Measurements from ENCODE around the gene FTO. TPM values are rescaled to one million over a fixed set of nuclear protein-coding genes. Genes with fewer than 3 reads are reported as not detected.
A peak's percentile ranks its signal among the peaks of the same experiment; 100 is the strongest.

FTO gene
- total and polyA plus RNA-seq, 2 of the 13 experiments (the other 11 are each of a cell fraction or from before 2014, with no cell fraction given), result 41.6 to 55.8 TPM

DNA sequence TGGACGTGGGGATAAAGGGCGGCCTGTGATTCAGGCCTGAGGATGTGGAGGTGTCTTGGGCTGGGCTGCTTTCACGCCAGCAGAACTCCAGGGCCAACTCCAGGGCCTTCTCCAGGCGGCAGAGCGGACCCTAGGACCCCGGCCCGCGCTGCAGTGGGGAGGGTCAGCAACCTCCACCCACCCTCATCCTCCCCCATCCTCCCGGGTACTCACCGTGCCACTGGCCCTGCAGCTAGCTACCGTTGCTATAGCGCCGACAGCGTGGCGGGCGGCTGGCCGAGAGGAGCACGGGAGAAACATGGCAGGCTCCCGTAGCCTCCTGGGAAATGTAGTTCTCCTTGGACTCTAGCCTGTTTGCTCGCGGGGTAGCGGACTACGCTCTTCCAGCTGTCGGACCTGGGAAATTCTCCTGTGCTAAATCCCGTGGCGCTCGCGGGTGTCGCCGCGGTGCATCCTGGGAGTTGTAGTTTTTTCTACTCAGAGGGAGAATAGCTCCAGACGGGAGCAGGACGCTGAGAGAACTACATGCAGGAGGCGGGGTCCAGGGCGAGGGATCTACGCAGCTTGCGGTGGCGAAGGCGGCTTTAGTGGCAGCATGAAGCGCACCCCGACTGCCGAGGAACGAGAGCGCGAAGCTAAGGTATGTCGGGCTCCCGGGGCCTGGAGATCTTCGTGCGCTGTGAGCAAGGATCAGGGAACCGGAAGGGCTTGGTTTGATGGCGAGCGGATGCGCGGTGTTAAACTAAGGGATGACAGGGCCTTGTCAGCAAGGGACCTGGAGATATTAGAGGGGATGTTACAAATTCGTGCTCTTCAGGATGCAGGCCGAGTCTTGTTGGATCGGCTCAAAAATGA lies at the start of gene FTO, which contains the start of gene RPGRIP1L (continued):
- TF ChIP-seq TIGD3 (CRISPR knock-in tag; IDR thresholded peaks at IDR 0.05; ENCODE audit: borderline replicate concordance) (peak; percentile 89; the same call in 1 of the 2 replicates), ZNF138 (CRISPR knock-in tag; IDR thresholded peaks at IDR 0.05; ENCODE audit: low read depth) (no peak), JDP2 (CRISPR knock-in tag; IDR thresholded peaks at IDR 0.05; ENCODE audit: borderline replicate concordance) (no peak), MYC (CRISPR knock-in tag; IDR thresholded peaks at IDR 0.05; ENCODE audit: borderline replicate concordance) (peak; percentile 91), KLF16 (CRISPR knock-in tag; IDR thresholded peaks at IDR 0.05) (peak in 1 of 2 experiments; percentile 66; a peak in 1 of 4 replicates), TEAD3 (CRISPR knock-in tag; optimal IDR thresholded peaks at IDR 0.05; ENCODE audit: borderline replicate concordance) (peak; percentile 74), ISL2 (CRISPR knock-in tag; IDR thresholded peaks at IDR 0.05) (peak; percentile 58), RELA (CRISPR knock-in tag; IDR thresholded peaks at IDR 0.05) (no peak), ZNF768 (CRISPR knock-in tag; IDR thresholded peaks at IDR 0.05) (peak; percentile 44; the same call in 1 of the 2 replicates), SMYD3 (CRISPR knock-in tag; IDR thresholded peaks at IDR 0.05) (0 out of 2 replicates have a peak, but pooled peaks have one; percentile 27), PHF21A (CRISPR knock-in tag; IDR thresholded peaks at IDR 0.05) (peak; percentile 90; the same call in 1 of the 2 replicates), WIZ (CRISPR knock-in tag; IDR thresholded peaks at IDR 0.05) (peak; percentile 48; the same call in 1 of the 2 replicates), ZFP90 (CRISPR knock-in tag; IDR thresholded peaks at IDR 0.05; ENCODE audit: borderline replicate concordance) (peak; percentile 52; the same call in 1 of the 2 replicates), ZNF652 (CRISPR knock-in tag; IDR thresholded peaks at IDR 0.05; ENCODE audit: borderline replicate concordance, low read depth) (peak; percentile 44; the same call in 1 of the 2 replicates), ZNF558 (CRISPR knock-in tag; IDR thresholded peaks at IDR 0.05; ENCODE audit: borderline replicate concordance) (peak; percentile 89; the same call in 1 of the 2 replicates), ZNF678 (CRISPR knock-in tag; IDR thresholded peaks at IDR 0.05) (0 out of 2 replicates have a peak, but pooled peaks have one; percentile 53), ZNF691 (CRISPR knock-in tag; IDR thresholded peaks at IDR 0.05; ENCODE audit: borderline replicate concordance, low read depth) (peak; percentile 42; the same call in 1 of the 2 replicates), SALL2 (CRISPR knock-in tag; IDR thresholded peaks at IDR 0.05) (peak; percentile 78), GZF1 (CRISPR knock-in tag; IDR thresholded peaks at IDR 0.05) (peak; percentile 66; the same call in 1 of the 2 replicates), ZNF263 (CRISPR knock-in tag; IDR thresholded peaks at IDR 0.05) (peak; percentile 9; the same call in 1 of the 2 replicates), E2F2 (CRISPR knock-in tag; IDR thresholded peaks at IDR 0.05; ENCODE audit: borderline replicate concordance) (peak; percentile 59), RBAK (CRISPR knock-in tag; IDR thresholded peaks at IDR 0.05) (0 out of 2 replicates have a peak, but pooled peaks have one; percentile 40), FOXC1 (CRISPR knock-in tag; IDR thresholded peaks at IDR 0.05; ENCODE audit: borderline replicate concordance) (peak; percentile 88), CBX1 (IDR thresholded peaks at IDR 0.05; ENCODE audit: low read depth) (no peak), ZNF878 (CRISPR knock-in tag; IDR thresholded peaks at IDR 0.05) (no peak), DNMT1 (CRISPR knock-in tag; IDR thresholded peaks at IDR 0.05) (peak; percentile 9; the same call in 1 of the 2 replicates)
